ENCODE data around the gene AMH.
A peak's percentile ranks its signal among the peaks of the same experiment; 100 is the strongest.

GRCh38 chr19:2271234-2272103, 22.3 kb downstream of the AMH start:
- no peak for TF ChIP-seq CTCF (IDR thresholded peaks at IDR 0.05 in 2 of 3, conservative IDR thresholded peaks at IDR 0.05 in 1 of 3; ENCODE audit: borderline replicate concordance in 1 of 3, insufficient read depth in 1 of 3, low read depth in 2 of 3, low read length in 2 of 3)
- no peak for TF ChIP-seq CBX3 (IDR thresholded peaks at IDR 0.05; ENCODE audit: low read depth)
- TF ChIP-seq POLR2A (IDR thresholded peaks at IDR 0.05; ENCODE audit: borderline replicate concordance, extremely low read depth, insufficient read depth, insufficient read length): no peak
- peak; percentile 8; the same call in 1 of the 2 replicates for TF ChIP-seq POLR2AphosphoS5 (IDR thresholded peaks at IDR 0.05; ENCODE audit: low read depth, low read length)
- no peak for TF ChIP-seq FOSL1 (IDR thresholded peaks at IDR 0.05; ENCODE audit: low read depth)
- TF ChIP-seq ZNF274 (IDR thresholded peaks at IDR 0.05; ENCODE audit: low read depth, low read length): no peak
- no peak for TF ChIP-seq TCF7L2 (IDR thresholded peaks at IDR 0.05; ENCODE audit: borderline replicate concordance, extremely low read depth, insufficient read depth, insufficient read length)
- TF ChIP-seq REST (IDR thresholded peaks at IDR 0.05; ENCODE audit: low read depth): no peak
- no peak for TF ChIP-seq EZH2 (IDR thresholded peaks at IDR 0.05)

Data from HCT116 (cell line).